SK-N-SH treated with all-trans-retinoic acid at 6 μM for 48 hours (cell line): ENCODE results near the gene CDCP1.

Experiments used
- ATAC-seq: fragments of 200-7000 bp; cut with Tn5 transposase; 3 replicates; pipeline ENCODE4 v1.9.1; 2020; ENCODE audit warnings: mild to moderate bottlenecking, moderate library complexity
- ARNTL ChIP-seq: fragments of 450-650 bp; formaldehyde crosslinking; IDR thresholded peaks from 2 replicates; pipeline ENCODE4 v1.5.0; 2020; ENCODE audit warnings: low read depth, mild to moderate bottlenecking, moderate library complexity, borderline replicate concordance
- BACH2 ChIP-seq: fragments of 250-450 bp; sonication (Bioruptor Pico); IDR thresholded peaks from 2 replicates; pipeline ENCODE4 v1.9.0; 2021; ENCODE audit warnings: mild to moderate bottlenecking, borderline replicate concordance
- CSDC2 ChIP-seq: fragments of 250-450 bp; sonication (Bioruptor Pico); IDR thresholded peaks from 2 replicates; pipeline ENCODE4 v1.5.0; 2020; ENCODE audit warnings: mild to moderate bottlenecking, moderate library complexity
- ESRRG ChIP-seq: fragments of 250-450 bp; sonication (Bioruptor Pico); IDR thresholded peaks from 2 replicates; pipeline ENCODE4 v1.6.1; 2021; ENCODE audit warnings: mild to moderate bottlenecking
- GLIS3 ChIP-seq: fragments of 250-450 bp; sonication (Bioruptor Pico); IDR thresholded peaks from 2 replicates; pipeline ENCODE4 v1.5.0; 2020; ENCODE audit warnings: mild to moderate bottlenecking, moderate library complexity
- ISL1 ChIP-seq: fragments of 250-450 bp; sonication (Bioruptor Pico); IDR thresholded peaks from 2 replicates; pipeline ENCODE4 v2.1.2; 2022; ENCODE audit warnings: mild to moderate bottlenecking, moderate library complexity
- OSR1 ChIP-seq: fragments of 250-450 bp; sonication (Bioruptor Pico); IDR thresholded peaks from 2 replicates; pipeline ENCODE4 v1.8.0; 2022; ENCODE audit warnings: moderate library complexity, mild to moderate bottlenecking, inconsistent platforms
- PPARA ChIP-seq: fragments of 250-450 bp; sonication (Bioruptor Pico); IDR thresholded peaks from 2 replicates; pipeline ENCODE4 v1.5.0; 2020; ENCODE audit warnings: mild to moderate bottlenecking, borderline replicate concordance
- RARB ChIP-seq: fragments of 250-450 bp; sonication (Bioruptor Pico); IDR thresholded peaks from 2 replicates; pipeline ENCODE4 v1.8.0; 2021; ENCODE audit warnings: mild to moderate bottlenecking, moderate library complexity
- SNAI2 ChIP-seq: fragments of 250-450 bp; sonication (Bioruptor Pico); IDR thresholded peaks from 2 replicates; pipeline ENCODE4 v1.5.0; 2020; ENCODE audit warnings: mild to moderate bottlenecking, moderate library complexity
- TCF4 ChIP-seq: fragments of 250-450 bp; sonication (Bioruptor Pico); IDR thresholded peaks from 2 replicates; pipeline ENCODE4 v1.8.0; 2021; ENCODE audit warnings: mild to moderate bottlenecking, moderate library complexity, borderline replicate concordance
- TOX ChIP-seq: fragments of 250-450 bp; sonication (Bioruptor Pico); IDR thresholded peaks from 2 replicates; pipeline ENCODE4 v1.8.0; 2021; ENCODE audit warnings: mild to moderate bottlenecking, moderate library complexity, borderline replicate concordance
- ZC3H10 ChIP-seq: fragments of 250-450 bp; sonication (Bioruptor Pico); IDR thresholded peaks from 2 replicates; pipeline ENCODE4 v1.5.1; 2021; ENCODE audit warnings: mild to moderate bottlenecking, moderate library complexity
- ZFP3 ChIP-seq: fragments of 250-450 bp; sonication (Bioruptor Pico); IDR thresholded peaks from 2 replicates; pipeline ENCODE4 v1.5.0; 2020; ENCODE audit warnings: mild to moderate bottlenecking, moderate library complexity
- ZFP30 ChIP-seq: fragments of 450-650 bp; formaldehyde crosslinking; IDR thresholded peaks from 2 replicates; pipeline ENCODE4 v1.5.0; 2022; ENCODE audit warnings: mild to moderate bottlenecking, moderate library complexity
- ZNF8 ChIP-seq: fragments of 450-650 bp; formaldehyde crosslinking; IDR thresholded peaks from 2 replicates; pipeline ENCODE4 v1.5.0; 2020; ENCODE audit warnings: mild to moderate bottlenecking, moderate library complexity
- TF ChIP-seq, protein P1 (sequence below): fragments of 250-450 bp; sonication (Bioruptor Pico); IDR thresholded peaks from 2 replicates; pipeline ENCODE4 v1.5.1; 2020; ENCODE audit warnings: low read depth, mild to moderate bottlenecking, moderate library complexity
- TF ChIP-seq, protein P2 (sequence below): fragments of 250-450 bp; sonication (Bioruptor Pico); IDR thresholded peaks from 2 replicates; pipeline ENCODE4 v1.8.0; 2020; ENCODE audit warnings: mild to moderate bottlenecking, moderate library complexity, borderline replicate concordance
- TF ChIP-seq, protein P3 (sequence below): fragments of 250-450 bp; sonication (Bioruptor Pico); IDR thresholded peaks from 2 replicates; pipeline ENCODE4 v1.8.0; 2021; ENCODE audit warnings: low read depth, mild to moderate bottlenecking, moderate library complexity, borderline replicate concordance
- TF ChIP-seq, protein P4 (sequence below): fragments of 250-450 bp; sonication (Bioruptor Pico); IDR thresholded peaks from 2 replicates; pipeline ENCODE4 v1.5.1; 2021; ENCODE audit warnings: mild to moderate bottlenecking, moderate library complexity
- TF ChIP-seq, protein P5 (sequence below): fragments of 250-450 bp; sonication (Bioruptor Pico); IDR thresholded peaks from 2 replicates; pipeline ENCODE4 v1.5.0; 2020; ENCODE audit warnings: mild to moderate bottlenecking, moderate library complexity

The CDCP1 gene

DNA sequence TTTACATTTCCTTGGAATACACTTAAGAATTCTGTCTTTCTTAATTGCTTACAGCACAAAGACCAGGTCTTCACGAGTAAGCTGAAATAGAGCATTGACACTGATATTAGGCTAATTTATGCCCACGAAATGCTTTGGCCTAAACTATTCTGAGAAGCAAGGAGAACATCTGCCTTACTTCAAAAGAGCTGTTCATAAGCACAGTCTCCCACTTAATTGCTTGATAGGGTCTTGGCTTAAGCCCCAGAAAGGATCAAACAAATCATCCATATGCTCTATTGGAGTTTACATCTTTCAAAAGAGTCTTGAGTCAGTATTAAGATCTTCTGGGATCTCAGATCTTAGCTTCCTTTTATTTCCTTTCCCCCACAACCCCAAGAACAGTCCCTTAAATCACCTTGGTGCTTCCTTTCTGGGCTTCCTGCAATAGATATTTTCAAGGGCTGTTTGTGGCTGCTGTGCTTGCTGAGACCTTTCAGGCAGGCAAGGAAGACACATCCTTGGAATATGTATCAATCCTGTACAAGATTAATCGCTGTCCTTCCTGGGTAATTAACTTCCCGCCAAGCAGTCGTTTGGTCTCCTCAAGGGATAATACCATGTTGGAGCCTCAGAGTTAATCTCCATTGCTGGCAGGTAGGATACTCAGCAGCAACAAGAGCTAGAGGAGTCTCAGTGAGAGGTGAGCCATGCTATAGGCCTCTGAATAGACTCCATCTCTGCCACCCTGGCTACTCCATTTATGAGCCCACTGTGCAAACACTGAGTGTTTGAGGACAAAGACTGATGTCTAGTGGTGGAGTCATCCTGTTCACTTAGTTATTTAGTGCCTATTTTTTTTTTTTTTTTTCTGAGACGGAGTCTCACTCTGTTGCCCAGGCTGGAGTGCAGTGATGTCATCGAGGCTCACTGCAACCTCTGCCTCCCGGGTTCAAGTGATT, 42.8 kb upstream of the CDCP1 start:
- peak; percentile 55 for ATAC-seq
- TF ChIP-seq ZNF8 (CRISPR knock-in tag) (no peak), ESRRG (CRISPR knock-in tag) (no peak), ISL1 (CRISPR knock-in tag) (no peak), BACH2 (no peak), ZFP3 (CRISPR knock-in tag) (no peak), TOX (no peak), CSDC2 (CRISPR knock-in tag) (no peak), ZFP30 (CRISPR knock-in tag) (no peak), OSR1 (CRISPR knock-in tag) (no peak), ZC3H10 (CRISPR knock-in tag) (no peak), RARB (CRISPR knock-in tag) (no peak), ARNTL (CRISPR knock-in tag) (no peak), SNAI2 (CRISPR knock-in tag) (no peak), GLIS3 (no peak), PPARA (no peak)
- TF ChIP-seq, protein P1, sequence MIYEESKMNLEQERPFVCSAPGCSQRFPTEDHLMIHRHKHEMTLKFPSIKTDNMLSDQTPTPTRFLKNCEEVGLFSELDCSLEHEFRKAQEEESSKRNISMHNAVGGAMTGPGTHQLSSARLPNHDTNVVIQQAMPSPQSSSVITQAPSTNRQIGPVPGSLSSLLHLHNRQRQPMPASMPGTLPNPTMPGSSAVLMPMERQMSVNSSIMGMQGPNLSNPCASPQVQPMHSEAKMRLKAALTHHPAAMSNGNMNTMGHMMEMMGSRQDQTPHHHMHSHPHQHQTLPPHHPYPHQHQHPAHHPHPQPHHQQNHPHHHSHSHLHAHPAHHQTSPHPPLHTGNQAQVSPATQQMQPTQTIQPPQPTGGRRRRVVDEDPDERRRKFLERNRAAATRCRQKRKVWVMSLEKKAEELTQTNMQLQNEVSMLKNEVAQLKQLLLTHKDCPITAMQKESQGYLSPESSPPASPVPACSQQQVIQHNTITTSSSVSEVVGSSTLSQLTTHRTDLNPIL (CRISPR knock-in tag), result no peak
- TF ChIP-seq, protein P2, sequence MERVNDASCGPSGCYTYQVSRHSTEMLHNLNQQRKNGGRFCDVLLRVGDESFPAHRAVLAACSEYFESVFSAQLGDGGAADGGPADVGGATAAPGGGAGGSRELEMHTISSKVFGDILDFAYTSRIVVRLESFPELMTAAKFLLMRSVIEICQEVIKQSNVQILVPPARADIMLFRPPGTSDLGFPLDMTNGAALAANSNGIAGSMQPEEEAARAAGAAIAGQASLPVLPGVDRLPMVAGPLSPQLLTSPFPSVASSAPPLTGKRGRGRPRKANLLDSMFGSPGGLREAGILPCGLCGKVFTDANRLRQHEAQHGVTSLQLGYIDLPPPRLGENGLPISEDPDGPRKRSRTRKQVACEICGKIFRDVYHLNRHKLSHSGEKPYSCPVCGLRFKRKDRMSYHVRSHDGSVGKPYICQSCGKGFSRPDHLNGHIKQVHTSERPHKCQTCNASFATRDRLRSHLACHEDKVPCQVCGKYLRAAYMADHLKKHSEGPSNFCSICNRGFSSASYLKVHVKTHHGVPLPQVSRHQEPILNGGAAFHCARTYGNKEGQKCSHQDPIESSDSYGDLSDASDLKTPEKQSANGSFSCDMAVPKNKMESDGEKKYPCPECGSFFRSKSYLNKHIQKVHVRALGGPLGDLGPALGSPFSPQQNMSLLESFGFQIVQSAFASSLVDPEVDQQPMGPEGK (CRISPR knock-in tag), result no peak
- TF ChIP-seq, protein P3, sequence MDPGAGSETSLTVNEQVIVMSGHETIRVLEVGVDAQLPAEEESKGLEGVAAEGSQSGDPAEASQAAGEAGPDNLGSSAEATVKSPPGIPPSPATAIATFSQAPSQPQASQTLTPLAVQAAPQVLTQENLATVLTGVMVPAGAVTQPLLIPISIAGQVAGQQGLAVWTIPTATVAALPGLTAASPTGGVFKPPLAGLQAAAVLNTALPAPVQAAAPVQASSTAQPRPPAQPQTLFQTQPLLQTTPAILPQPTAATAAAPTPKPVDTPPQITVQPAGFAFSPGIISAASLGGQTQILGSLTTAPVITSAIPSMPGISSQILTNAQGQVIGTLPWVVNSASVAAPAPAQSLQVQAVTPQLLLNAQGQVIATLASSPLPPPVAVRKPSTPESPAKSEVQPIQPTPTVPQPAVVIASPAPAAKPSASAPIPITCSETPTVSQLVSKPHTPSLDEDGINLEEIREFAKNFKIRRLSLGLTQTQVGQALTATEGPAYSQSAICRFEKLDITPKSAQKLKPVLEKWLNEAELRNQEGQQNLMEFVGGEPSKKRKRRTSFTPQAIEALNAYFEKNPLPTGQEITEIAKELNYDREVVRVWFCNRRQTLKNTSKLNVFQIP, result no peak

DNA sequence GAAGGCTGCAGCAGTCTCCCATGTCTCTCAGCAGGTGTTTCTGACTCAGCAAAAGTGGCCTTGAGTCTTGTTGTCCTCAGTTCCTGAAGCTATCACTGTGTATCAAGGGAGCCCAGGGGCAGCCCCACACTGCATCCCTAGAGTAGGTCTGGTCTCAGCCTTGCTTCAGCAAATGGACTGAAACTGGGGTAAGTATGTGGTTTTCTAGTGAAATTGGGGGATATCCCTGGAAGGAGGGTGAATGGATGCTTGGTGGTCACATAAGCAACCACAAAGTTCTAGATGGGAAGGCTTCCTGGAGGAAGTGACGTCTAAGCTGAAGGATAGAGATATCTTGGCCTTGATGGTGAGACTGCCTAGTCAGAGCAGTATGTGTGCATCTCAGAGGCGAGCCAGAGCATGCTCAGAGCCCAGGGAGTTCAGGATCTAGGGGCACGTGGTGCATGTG, 41.5 kb upstream of the CDCP1 start:
- ATAC-seq, result no peak
- TF ChIP-seq BACH2, result no peak
- TF ChIP-seq TCF4 (CRISPR knock-in tag), result no peak
- TF ChIP-seq SNAI2 (CRISPR knock-in tag), result no peak
- TF ChIP-seq, protein P4, sequence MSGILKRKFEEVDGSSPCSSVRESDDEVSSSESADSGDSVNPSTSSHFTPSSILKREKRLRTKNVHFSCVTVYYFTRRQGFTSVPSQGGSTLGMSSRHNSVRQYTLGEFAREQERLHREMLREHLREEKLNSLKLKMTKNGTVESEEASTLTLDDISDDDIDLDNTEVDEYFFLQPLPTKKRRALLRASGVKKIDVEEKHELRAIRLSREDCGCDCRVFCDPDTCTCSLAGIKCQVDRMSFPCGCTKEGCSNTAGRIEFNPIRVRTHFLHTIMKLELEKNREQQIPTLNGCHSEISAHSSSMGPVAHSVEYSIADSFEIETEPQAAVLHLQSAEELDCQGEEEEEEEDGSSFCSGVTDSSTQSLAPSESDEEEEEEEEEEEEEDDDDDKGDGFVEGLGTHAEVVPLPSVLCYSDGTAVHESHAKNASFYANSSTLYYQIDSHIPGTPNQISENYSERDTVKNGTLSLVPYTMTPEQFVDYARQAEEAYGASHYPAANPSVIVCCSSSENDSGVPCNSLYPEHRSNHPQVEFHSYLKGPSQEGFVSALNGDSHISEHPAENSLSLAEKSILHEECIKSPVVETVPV, result no peak
- TF ChIP-seq ISL1 (CRISPR knock-in tag), result no peak
- TF ChIP-seq, protein P1 (CRISPR knock-in tag), result no peak
- no peak for TF ChIP-seq ZFP30 (CRISPR knock-in tag)
- TF ChIP-seq ZFP3 (CRISPR knock-in tag), result no peak
- TF ChIP-seq, protein P5, sequence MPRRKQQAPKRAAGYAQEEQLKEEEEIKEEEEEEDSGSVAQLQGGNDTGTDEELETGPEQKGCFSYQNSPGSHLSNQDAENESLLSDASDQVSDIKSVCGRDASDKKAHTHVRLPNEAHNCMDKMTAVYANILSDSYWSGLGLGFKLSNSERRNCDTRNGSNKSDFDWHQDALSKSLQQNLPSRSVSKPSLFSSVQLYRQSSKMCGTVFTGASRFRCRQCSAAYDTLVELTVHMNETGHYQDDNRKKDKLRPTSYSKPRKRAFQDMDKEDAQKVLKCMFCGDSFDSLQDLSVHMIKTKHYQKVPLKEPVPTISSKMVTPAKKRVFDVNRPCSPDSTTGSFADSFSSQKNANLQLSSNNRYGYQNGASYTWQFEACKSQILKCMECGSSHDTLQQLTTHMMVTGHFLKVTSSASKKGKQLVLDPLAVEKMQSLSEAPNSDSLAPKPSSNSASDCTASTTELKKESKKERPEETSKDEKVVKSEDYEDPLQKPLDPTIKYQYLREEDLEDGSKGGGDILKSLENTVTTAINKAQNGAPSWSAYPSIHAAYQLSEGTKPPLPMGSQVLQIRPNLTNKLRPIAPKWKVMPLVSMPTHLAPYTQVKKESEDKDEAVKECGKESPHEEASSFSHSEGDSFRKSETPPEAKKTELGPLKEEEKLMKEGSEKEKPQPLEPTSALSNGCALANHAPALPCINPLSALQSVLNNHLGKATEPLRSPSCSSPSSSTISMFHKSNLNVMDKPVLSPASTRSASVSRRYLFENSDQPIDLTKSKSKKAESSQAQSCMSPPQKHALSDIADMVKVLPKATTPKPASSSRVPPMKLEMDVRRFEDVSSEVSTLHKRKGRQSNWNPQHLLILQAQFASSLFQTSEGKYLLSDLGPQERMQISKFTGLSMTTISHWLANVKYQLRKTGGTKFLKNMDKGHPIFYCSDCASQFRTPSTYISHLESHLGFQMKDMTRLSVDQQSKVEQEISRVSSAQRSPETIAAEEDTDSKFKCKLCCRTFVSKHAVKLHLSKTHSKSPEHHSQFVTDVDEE (CRISPR knock-in tag), result no peak
- TF ChIP-seq GLIS3, result no peak
- TF ChIP-seq, protein P2 (CRISPR knock-in tag), result no peak
